ENCODE data around the gene TREM2.
"Not testable (repeated sequence)": the region's sequence is repeated elsewhere in the genome, so short reads cannot be mapped to it uniquely, and the experiment has no call there.

Gene TREM2

GRCh38 chr6:41153992-41154625 lies 8.8 kb downstream of the TREM2 start, which contains the start of gene TREML1:
Gene TREML1, minus strand, starts transcription at chr6:41154347. Its CDS starts 59 bp downstream, at chr6:41154288.
- DNase-seq: no peak

- DNase-seq: no peak
Observed at GRCh38 chr6:41153451-41153850, 9.5 kb downstream of the TREM2 start.

- no peak for DNase-seq
Observed at GRCh38 chr6:41150671-41151070, 12.2 kb downstream of the TREM2 start.

GRCh38 chr6:41147917-41148316 lies 15.0 kb downstream of the TREM2 start:
- DNase-seq: no peak

DNA sequence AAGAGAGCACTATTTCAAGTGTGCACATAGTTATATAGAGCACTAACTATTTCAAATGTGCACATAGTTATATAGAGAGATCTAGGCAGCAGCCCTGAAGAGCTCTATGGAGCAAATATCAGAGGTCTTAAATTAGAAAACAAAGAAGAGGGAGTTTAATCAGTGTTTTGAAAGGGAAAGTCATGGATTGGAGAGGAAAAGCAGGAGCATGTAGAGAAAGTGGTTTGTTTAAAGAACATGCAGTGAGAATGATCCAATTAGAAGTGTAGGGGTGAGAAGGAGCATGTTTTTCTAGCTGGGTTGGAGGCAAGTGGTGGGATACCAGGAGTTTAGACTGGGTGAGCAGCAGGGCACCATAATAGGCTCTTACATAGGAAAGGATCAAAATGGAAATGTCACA lies 26.0 kb downstream of the TREM2 start:
- DNase-seq: no peak

GRCh38 chr6:41135062-41135832 lies 27.7 kb downstream of the TREM2 start:
- DNase-seq: no peak

GRCh38 chr6:41132254-41132653 lies 30.7 kb downstream of the TREM2 start:
- no peak for DNase-seq

- no peak for DNase-seq
Observed at GRCh38 chr6:41125282-41125681, 37.6 kb downstream of the TREM2 start.

DNA sequence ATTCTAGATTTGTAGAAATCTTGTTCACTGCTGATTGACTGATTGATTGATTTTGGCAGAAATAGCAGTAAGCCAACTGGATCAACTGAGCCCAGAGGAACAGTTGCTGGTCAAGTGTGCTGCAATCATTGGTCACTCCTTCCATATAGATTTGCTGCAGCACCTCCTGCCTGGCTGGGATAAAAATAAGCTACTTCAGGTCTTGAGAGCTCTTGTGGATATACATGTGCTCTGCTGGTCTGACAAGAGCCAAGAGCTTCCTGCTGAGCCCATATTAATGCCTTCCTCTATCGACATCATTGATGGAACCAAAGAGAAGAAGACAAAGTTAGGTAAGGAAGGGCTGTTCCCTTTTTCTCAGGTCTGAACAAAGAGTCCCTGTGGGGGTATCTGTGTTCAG lies 40.0 kb downstream of the TREM2 start:
- no peak for DNase-seq

DNA sequence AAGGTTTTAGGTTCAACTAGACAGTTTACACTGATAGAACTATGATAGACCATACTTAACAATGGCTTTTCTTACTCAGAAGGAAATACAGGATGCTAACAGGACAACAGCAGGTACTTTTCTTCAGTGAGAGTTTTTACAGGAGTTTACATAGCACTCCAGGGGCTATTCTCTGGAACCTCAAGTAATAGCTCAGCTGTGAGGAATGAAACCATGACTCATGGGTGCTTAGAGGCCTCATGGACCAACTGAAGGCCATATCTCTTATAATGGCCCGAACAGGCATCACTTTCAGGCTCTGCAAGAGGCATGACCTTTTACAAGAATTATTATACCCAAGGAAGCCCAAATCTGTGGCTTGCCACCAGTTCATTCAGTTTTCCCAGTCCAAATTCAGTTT lies 40.5 kb downstream of the TREM2 start:
- DNase-seq: no peak

GRCh38 chr6:41120058-41120457 lies 42.9 kb downstream of the TREM2 start:
- DNase-seq: no peak

DNA sequence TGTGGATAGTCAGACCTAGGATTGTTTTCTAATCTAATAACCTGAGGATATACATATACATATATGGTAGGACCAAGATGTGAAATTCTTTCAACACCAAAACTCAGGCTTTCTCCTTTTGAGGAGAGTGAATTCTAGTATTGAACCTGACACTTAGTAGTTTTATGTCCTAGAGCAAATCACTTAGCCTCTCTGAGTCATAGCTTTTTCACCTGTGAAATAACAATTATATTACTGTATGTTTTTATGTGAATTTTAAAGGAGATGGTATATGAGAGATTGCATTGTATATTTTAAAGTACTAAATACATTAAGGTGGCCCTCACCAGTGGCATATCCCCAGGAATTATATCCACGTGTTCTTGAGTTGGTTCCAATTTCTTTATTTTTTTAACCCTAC lies 43.4 kb downstream of the TREM2 start:
- no peak for DNase-seq

- DNase-seq: not testable (repeated sequence)
Observed at GRCh38 chr6:41115027-41115426, 47.9 kb downstream of the TREM2 start.

DNA sequence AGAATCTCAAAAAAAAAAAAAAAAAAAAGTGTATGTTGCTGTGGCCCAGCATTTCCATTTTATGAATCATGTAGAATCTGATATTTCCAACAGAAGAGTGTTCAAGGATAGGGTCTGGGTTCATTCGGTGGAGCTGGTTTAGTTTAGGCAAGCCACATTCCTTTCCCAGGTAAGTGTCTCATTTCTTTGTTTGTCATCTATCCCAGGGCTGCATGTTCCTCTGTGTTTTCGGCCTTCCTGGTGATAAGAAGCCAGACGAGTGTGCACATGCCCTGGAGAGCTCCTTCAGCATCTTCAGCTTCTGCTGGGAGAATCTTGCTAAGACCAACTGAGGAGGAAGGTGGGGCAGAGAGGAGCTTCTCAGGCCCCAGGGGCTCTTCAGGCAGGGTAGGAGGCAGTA lies 51.9 kb downstream of the TREM2 start:
- DNase-seq: no peak

Data from NCI-H1092 (cell line).